HG03064 (cell line): ENCODE results near the gene NOS1.
"Not testable (repeated sequence)": the region's sequence is repeated elsewhere in the genome, so short reads cannot be mapped to it uniquely, and the experiment has no call there.

ENCODE experiments used
- ATAC-seq: cut with Tn5 transposase; IDR thresholded peaks from one replicate; pipeline ENCODE4 v1.9.1; 2021; ENCODE audit warnings: low read depth; ENCODE audit not compliant: unreplicated experiment

Gene NOS1

DNA sequence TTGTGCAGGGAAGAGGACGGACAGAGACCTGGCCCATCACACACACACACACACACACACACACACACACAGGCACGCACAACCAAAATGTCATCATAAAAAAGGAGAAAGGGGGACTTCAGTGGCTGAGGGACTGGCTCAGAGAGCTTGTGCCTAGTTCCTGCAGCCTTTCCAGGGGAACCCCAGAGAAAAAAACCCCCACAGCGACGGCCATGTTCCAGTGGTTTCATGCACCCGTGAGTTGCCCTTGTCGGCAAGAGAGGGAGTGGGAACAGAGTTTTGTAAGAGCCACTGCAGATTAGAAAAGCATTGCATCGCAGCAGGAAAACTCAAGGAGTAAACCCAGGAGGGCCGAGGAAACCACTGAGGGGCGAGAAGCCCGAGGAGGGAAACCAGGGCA, 146.6 kb downstream of the NOS1 start:
- no peak for ATAC-seq

DNA sequence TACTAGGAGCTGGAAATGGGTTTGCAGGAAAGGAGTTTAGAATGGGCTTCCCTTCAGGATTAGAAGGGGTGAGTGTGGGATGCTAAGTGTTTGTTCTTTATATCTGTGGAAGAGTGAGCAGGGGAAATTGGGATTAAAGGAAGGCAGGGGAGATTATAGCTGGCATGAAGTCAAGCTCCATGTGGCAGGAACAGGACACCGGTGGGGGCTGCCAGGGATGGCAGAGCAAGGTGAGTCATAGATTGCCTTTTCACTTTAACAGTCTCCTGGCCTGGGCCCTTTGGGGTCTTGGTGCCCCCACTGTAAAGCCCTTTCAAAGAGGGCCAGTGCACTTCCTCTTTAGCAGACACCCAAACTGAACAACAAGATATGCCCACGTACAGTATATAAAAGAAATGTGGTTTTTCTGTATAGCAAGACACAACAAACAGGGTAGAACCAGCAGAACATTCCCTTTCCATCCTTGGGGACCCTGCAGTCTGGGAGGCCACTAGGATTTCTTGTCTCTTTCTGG, 148.1 kb downstream of the NOS1 start:
- ATAC-seq, result no peak

DNA sequence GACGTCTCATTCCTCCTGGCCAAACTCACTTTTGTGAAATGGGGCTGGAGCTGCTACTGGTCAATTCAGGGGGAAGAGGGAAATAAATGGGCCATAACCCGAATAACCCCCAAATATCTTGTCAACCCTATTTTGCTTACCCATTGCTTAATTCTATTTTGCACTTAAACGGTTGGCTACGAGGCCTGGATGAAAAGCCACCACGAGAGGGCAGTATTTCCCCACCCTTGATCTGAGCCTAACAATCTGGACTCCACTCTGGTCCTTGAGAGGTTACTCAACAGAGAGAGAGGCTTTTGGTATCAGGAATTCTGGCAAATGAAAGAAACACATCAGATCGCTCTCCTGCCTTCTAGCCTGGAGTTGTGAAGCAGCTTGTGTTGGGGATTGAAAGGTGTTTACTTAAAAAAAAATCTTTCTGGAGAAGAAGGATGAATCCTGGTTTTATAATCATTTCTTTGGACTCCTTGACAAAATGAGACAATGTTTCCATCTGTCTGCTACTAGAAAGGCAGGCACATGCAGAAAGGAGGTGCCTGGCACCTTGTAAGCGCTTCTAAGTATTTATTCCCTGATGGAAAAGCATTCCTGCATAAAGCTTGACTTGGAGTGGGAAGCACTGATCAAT, 148.7 kb downstream of the NOS1 start:
- no peak for ATAC-seq

GRCh38 chr12:117210266-117210918, 151.0 kb downstream of the NOS1 start:
- no peak for ATAC-seq

DNA sequence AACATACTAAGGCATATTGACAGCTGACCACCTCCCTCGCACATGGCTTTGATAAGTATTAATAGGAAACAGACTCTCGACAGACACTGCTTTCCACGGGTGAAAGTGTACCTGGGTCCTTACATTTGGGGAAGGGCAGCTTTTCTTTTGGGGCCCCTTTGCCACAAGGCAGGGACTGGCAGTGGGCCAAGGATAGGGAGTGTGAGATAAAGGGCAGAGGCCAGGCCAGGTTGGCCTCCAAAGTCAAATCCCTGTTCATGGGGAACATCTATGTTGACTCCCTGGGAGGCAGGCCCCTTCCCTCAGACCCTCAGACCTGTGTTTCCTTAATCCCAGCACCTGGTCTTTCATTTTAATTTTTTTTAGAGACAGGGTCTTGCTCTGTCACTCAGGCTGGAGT, 151.8 kb downstream of the NOS1 start:
- no peak for ATAC-seq

DNA sequence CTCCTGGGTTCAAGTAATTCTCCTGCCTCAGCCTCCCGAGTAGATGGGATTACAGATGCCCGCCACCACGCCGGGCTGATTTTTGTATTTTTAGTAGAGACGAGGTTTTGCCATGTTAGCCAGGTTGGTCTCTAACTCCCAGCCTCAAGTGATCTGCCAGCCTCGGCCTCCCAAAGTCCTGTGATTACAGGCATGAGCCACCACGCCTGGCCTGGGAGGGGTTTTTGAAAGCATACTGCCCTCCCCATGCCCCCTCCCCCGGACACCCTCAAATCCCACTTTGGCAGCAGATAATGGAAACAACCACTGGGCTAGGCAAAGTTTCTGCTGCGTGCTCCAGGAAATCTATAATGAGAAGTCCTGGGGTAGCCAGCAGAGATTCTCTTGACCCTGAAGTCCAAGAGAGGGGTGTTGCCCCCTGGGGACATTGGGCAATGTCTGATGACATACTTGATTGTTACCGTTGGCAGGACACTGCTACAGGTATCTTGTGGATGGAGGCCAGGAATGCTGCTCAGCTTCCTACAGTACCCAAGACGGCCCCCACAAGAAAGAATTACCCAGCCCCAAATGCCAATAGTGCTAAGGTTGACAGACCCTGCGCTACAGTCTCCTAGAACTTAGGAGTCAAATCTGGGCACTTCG, 152.5 kb downstream of the NOS1 start:
- no peak for ATAC-seq

GRCh38 chr12:117208206-117208605, 153.2 kb downstream of the NOS1 start:
- ATAC-seq, result no peak

GRCh38 chr12:117207675-117208074, 153.8 kb downstream of the NOS1 start:
- ATAC-seq, result no peak

- ATAC-seq, result no peak
Measured at GRCh38 chr12:117202556-117202955, 158.9 kb downstream of the NOS1 start.

GRCh38 chr12:117202033-117202432, 159.4 kb downstream of the NOS1 start:
- no peak for ATAC-seq

DNA sequence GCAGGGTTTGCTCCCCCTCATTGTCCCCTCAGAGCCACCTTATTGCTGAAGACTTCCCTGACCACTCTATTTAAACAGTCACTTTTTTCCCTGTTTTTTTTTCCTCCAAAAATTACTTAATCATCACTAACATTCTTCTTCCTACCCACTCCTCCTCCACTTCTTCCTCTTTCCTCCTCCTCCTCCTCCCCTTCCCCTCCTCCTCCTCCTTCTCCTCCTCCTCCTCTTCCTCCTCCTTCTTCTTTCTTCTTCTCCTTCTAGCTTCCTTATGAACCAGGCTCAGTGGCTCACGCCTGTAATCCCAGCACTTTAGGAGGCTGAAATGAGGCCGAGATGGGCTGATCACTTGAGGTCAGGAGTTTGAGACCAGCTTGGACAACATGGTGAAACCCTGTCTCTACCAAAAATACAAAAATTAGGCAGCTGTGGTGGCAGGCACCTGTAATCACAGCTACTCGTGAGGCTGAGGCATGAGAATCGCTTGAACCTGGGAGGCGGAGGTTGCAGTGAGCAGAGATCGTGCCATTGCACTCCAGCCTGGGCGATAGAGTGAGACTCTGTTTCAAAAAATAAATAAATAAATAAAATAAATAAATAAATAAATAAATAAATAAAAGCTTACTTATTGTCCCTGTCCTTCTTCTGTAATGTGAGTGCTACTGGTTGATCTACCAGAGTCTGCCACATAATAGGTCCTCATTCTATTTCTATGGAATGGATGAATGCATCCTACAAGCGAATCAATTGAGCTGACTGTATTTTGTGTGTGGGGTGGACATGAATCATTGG, 161.3 kb downstream of the NOS1 start:
- ATAC-seq, result not testable (repeated sequence)

DNA sequence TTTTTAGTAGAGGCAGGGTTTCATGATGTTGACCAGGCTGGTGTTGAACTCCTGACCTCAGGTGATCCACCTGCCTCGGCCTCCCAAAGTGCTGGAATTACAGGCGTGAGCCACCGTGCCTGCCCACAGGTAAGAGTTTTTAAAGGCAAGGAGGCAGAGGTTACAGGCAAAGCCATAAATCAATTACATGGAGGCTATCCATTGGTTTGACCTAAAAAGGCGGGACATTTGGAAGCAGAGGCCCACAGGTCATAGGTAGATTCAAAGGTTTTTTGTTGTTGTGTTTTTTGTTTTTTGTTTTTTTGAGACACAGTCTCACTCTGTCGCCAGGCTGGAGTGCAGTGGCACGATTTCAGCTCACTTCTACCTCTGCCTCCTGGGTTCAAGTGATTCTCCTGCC, 165.1 kb downstream of the NOS1 start:
- ATAC-seq, result not testable (repeated sequence)

DNA sequence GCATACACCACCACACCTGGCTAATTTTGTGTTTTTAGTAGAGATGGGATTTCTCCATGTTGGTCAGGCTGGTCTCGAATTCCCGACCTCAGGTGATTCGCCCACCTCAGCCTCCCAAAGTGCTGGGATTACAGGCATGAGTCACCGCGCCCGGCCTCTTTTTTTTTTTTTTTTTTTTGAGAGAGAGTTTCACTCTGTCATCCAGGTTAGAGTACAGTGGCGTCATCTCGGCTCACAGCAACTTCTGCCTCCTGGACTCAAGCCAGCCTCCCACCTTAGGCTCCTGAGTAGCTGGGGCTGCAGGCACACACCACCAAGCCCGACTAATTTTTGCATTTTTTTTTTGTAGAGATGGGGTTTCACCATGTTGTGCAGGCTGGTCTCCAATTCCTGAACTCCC, 166.4 kb downstream of the NOS1 start:
- not testable (repeated sequence) for ATAC-seq

- no peak for ATAC-seq
Measured at GRCh38 chr12:117193903-117194302, 167.5 kb downstream of the NOS1 start.

- not testable (repeated sequence) for ATAC-seq
Measured at GRCh38 chr12:117192581-117192980, 168.8 kb downstream of the NOS1 start.

- ATAC-seq, result no peak
Measured at GRCh38 chr12:117192057-117192456, 169.4 kb downstream of the NOS1 start.

DNA sequence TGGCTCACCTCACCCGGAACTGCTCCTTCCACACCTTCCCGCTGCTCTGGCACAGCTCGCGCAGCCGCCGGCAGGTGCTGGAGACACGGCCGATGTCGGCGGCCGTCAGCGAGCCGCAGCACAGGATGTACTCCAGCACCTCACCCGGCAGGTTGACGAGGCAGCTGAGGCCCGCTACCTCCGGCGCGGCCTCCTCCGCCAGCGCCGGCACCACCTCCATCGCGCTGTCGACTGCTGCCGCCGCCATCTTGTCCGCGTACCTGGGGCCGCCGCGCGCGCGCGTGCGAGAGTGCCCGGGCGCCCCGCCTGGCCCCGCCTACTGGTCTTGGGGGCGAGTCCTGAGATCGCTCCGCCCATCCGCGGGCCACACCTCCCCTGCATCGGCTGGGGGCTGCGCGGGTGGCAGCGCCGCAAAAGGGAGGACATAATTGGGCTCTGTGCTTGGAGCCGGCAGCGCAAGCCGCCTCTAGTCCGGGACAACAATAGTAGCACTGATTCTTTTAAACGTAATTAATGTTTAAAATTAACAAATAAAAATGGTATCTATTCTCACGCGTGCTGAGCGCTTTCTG, 171.1 kb downstream of the NOS1 start, which contains the start of gene FBXO21:
FBXO21 (minus strand) TSS at position 261 of the 572 bp plus-strand sequence; CDS start at position 247, 14 bp downstream.
- ATAC-seq, result peak; percentile 93

GRCh38 chr12:117189725-117190209, 171.7 kb downstream of the NOS1 start:
- ATAC-seq, result peak; percentile 39

- no peak for ATAC-seq
Measured at GRCh38 chr12:117188961-117189724, 172.3 kb downstream of the NOS1 start.
